ENCODE results near the gene PLEKHG3.
A peak's percentile ranks its signal among the peaks of the same experiment; 100 is the strongest.
"Not testable (repeated sequence)": the region's sequence is repeated elsewhere in the genome, so short reads cannot be mapped to it uniquely, and the experiment has no call there.

Gene PLEKHG3

DNA sequence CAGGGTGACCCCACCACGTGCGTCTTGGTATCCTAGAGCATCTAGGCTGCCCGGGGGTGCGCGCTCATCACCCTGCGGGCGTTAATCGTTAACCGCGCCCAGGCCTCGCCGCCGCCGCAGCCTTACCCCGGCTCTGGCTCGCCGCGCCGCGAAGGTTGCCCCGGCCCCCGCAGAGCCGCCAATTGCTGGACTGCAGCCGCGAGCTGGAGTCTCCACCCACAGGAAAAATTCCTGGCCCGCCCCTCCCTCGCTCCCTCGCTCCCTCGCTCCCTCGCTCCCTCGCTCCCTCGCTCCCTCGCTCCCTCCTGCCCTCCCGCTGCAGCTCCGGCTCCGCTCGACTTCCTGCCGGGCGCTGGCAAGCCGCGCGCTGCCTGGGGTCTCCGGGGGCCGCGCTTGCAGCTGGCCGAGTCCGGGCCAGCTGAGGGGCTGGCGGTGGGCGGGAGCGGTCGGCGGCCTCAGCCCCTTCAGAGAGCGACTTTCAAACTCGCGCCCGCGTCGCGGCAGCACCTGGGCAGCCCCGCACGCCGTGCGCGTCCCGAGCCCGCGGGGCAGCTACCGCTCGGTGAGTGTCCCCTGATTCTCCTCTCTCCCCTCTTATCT, at the start of gene PLEKHG3:
Gene PLEKHG3, plus strand, starts transcription at position 282 of the 600 bp plus-strand sequence. CDS start 23,208 bp downstream, outside the sequence.
- peak; percentile 87 for DNase-seq (ENCODE audit: low spot score)

DNA sequence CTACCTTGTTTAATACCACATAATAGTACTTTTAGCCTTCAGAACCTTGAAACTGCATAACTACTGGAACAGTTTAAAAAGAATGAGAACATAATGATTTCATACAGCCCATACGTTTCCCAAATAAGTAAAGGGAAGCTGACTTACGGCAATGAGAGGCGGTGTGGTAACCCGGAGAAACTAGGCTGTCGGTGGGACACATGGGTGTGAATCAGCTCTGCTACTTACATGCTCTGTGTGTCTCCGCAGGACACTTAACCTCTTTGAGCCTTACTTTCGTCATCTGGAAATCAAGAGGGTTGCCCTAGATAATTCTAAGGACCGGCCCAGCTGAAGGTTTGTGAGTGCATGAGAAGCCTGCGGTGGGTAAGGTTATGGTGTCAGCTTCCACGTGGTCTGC, 49.3 kb upstream of the PLEKHG3 start:
- DNase-seq (ENCODE audit: low spot score) = no peak

DNA sequence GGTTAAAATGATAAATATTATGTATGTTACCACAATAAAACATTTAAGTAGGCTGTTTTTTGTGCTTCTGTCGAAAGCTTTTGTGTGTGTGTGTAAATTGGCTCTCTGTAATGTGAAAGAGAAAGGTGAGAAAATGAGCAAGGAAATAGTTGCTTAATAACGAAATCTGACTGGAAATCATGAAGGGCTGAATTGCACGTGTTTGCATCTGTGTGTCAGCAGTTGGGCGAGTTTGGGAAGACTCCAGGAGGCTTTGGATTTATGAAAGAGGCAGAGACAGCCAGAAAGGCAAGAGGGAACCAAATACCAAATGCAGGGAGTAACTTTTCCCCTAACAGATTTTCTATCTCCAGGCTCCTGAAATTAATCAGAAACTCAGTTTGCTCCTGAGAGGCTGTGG, 47.2 kb upstream of the PLEKHG3 start:
- DNase-seq (ENCODE audit: low spot score) = peak; percentile 65

DNA sequence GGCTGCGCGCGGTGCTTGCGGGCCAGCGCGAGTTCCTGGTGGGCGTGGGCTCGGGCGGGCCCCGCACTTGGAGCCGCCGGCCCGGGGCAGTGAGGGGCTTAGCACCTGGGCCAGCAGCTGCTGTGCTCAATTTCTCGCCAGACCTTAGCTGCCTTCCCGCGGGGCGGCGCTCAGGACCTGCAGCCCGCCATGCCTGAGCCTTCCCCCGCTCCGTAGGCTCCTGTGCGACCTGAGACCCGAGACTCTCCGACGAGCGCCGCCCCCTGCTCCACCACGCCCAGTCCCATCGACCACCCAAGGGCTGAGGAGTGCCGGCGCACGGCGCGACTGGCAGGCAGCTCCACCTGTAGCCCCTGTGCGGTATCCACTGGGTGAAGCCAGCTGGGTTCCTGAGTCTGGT, 46.0 kb upstream of the PLEKHG3 start:
- no peak for DNase-seq (ENCODE audit: low spot score)

DNA sequence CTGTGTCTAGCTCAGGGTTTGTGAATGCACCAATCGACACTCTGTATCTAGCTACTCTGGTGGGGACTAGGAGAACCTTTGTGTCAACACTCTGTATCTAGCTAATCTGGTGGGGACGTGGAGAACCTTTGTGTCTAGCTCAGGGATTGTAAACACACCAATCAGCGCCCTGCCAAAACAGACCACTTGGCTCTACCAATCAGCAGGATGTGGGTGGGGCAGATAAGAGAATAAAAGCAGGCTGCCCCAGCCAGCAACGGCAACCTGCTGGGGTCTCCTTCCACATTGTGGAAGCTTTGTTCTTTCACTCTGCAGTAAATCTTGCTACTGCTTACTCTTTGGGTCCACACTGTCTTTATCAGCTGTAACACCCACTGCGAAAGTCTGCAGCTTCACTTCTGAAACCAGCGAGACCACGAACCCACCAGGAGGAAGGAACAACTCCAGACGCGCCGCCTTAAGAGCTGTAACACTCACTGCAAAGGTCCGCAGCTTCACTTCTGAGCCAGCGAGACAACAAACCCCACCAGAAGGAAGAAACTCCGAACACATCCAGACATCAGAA, 45.4 kb upstream of the PLEKHG3 start:
- DNase-seq (ENCODE audit: low spot score) = not testable (repeated sequence)

DNA sequence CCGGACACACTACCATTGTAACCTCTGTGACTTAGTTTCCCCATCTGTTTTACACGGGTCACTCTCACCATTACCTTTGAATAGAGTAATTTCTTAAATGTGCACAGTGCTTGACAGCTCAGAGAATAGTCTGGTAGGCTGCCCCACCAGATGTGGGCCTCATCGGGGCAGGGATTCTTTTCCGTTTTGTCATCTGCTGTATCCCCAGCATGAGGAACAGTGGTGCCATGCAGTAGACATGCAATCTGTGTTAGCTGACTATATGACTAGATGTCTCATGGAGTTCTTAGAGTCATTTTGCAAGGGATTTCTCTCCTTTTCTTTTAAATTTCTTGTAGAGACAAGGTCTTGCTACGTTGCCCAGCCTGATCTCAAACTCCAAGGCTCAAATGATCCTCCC, 44.9 kb upstream of the PLEKHG3 start:
- DNase-seq (ENCODE audit: low spot score) = no peak

DNA sequence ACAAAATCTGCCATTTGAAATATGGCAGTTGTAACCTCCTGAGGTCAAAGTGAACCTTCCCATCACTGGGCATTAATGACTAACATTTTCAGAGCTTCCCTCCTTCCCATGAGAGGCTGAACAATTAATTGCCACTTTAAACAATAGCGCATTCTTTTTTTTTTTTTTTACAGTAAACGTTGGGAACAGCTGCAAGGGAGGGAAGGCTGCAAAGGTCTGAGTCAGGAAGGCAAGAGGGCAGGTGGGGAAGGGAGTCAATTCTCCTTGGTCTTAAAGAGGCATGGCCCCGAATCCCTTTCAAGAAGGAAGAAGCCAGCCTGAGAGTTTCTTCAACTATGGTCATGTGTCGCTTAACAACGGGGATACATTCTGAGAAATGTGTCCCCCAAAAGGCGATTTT, 41.0 kb upstream of the PLEKHG3 start:
- no peak for DNase-seq (ENCODE audit: low spot score)

DNA sequence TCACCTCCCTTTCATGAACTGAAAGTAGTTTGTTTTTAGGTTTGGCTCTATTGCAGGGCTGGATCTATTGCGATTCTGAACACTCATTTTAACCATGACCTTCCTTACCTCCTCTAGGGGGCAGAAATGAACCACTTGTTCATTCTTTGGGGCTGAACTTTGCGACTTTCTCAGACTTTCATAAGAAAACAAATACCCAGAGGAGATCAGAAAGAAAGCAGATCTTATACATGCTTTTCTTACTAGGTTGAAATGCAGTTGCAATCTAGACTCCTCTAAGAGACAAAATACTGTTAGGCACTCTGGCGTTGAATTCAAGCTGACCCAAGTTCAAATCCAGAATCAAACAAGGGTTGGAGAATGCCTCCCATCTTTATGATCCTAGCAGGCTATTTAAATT, 32.6 kb upstream of the PLEKHG3 start:
- peak; percentile 70 for DNase-seq (ENCODE audit: low spot score)

DNA sequence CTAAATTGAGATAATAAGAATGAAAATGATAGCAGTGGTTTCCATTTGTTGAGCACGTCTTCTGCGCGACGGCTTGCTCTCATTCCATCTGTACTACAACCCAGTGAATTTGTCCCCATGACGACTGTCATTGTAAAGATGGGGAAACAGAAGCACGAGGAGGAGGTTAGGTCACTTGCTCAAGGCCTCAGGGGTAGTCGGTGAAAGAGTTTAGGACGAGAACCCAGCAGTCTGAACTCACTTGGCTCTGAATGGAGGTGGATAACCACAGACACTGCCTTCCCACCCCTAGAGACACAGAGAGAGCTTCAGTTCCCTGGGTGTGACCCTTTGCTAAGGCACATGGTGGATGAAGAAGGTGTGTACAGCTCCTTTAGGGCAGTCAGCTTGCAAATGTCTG, 30.9 kb upstream of the PLEKHG3 start:
- DNase-seq (ENCODE audit: low spot score) = no peak

DNA sequence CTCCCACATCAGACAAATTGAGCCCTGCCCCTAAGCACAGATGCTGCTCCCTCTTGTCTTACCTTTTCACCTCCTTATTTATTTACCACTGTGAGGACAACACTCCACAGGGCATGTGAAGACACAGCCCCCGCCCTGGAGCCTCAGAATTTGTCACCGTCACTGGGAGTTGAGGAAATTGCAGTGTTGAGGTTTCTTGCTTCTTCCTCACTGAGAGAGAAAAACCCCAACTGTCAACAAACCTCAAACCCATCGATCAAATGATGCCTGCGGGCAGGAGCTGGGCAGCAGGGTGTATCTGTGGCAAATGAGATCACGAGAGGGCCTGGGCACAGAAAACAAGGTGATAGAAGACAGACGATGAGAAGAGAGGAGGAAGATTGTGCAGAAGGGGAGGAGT, 30.5 kb upstream of the PLEKHG3 start:
- no peak for DNase-seq (ENCODE audit: low spot score)

DNA sequence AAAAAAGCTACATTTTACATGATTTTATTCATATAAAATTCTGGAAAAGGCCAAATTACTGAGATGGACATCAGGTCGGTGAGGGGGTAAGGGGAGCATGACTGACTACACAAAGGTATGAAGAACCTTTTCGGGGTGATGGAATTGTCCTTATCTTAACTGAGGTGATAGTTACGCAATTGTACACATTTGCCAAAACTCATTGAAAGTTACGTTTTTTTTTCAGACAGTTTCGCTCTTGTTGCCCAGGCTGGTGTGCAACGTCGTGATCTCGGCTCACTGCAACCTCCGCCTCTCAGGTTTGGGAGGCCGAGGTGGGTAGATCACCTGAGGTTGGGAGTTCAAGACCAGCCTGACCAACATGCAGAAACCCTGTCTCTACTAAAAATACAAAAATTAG, 29.4 kb upstream of the PLEKHG3 start:
- no peak for DNase-seq (ENCODE audit: low spot score)

DNA sequence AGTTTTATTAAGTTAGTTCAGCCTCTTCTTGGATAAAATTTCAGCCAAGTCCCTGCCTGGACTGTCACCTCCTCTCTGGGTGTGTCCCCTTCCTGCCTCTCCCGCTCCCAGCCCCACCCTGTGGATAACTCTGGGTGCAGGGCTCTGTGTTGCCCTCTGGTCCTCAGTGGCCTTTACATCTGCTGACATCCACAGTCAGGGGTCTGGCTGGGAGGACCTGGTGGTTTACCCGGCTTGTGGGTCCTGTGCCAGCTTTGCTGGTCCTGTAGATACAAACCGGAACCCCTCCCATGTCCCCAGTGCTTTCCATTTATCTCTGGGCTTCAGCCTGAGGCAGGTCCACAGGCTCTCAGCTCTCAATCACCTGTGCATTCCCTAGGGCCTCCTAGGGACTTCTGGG, 28.9 kb upstream of the PLEKHG3 start:
- no peak for DNase-seq (ENCODE audit: low spot score)

DNA sequence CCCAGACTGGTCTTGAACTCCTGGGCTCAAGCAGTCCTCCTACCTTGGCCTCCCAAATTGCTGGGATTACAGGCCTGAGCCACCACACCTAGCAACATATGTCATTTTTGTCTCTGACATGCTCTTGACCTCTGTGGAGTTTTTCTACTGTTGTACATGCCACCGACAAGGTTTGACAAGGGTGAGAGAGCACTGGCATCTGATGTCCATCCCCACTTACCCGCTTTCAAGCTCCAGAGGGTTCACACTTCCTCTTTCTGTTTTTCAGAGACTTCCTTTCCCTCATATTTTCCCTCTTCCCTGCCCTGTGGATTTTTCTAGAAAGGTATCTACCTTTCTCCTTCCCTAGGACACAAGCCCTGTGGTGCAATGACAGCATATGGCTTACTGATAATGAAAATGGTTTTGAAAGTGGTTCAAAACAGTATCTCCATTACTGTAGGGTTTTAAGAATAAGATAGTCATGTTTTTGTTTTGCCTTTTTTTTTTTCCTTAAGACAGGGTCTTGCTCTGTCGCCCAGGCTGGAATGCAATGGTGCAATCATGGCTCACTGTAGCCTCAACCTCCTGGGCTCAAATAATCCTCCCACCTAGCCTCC, 27.7 kb upstream of the PLEKHG3 start:
- DNase-seq (ENCODE audit: low spot score) = no peak

DNA sequence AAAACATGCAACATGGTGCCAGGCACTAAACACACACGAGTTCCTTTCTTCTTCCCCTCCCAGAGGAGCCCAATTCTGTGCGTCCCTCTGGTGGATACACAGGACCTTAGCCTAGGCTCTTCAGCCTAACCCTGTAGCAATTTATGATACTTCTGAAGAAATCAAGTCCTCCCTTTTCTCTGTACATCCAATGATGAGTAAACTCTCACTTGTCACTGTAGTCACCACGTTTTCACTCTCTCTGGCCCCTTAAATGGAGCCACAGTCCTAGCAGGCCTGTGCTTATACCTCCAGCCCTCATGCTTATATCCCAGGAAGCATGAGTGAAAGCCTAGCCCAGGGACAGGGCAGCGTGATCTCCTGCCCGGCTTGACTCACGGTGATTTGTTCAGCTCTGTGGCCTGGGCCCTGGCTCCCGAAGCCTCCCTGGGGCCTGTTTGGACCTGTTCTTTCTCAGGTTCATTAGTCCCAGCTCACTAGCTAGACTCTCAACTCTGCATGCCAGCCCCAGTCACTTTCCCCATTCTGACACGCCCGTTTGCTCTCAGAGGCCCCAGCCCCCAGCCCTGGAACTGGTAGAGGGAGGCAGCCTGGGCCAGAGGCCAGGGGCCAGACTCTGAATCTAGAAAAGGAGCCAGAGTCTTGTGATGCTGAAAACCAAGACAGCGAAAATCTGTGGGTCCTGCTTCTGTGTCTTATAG, 24.1 kb upstream of the PLEKHG3 start:
- DNase-seq (ENCODE audit: low spot score) = no peak

DNA sequence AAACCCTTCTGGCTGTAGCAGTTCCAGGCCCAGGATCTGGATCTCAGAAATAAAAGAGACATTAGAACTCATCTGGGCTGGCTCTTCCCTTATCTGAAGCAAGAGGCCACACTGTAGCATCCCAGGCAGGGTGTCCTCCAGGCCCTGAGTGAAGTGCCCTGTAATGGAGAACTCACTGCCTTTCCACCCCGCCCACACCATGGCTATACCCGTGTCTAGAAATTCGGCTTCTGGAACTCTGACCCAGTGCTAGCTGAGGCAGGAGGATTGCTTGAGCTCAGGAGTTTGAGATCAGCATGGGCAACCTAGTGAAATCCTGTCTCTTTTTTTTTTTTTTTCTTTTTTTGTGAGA, 23.5 kb upstream of the PLEKHG3 start:
- no peak for DNase-seq (ENCODE audit: low spot score)

DNA sequence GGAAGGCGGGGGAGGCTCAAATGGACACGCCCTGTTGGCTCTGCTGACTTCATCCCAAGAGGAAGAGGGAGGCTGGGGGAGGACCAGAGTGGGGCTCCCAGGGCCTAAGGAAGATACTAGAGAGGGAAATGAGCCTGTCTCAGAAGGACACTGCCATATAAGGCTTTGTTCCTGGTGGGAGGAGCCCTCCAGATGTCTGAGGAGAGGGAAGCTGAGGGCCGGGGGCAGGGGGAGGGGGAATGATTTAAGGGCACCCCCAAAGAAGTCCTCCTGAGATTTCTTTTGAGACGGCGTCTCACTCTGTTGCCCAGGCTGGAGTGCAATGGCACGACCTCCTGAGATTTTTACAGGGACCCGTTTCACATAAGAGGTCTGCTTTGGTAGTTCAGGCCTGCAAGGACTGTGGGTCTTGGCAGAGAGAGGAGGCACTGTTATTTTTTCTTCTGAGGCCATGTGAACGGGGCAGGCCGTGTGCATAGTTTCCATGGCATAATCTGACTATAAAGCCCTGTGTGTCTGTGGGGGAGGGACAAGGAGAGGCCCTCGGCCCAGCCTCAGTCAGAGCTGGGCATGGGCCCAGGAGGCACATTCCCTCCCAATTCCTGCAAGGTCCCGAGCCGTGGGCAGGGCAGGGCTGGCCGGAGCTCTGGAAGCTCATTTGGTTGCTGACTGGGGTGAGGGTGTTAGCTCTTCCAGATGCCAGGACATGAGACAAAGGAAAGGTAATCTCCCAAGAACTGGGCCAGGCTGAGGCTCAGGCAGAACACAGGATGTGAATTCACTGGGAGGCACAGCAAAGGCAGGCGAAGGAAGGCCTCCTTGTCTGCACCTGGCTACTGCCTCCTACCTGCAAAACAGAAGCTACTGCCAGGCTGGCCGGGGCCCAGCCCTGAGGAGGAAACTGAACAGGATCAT, 22.2 kb upstream of the PLEKHG3 start:
- DNase-seq (ENCODE audit: low spot score) = no peak

DNA sequence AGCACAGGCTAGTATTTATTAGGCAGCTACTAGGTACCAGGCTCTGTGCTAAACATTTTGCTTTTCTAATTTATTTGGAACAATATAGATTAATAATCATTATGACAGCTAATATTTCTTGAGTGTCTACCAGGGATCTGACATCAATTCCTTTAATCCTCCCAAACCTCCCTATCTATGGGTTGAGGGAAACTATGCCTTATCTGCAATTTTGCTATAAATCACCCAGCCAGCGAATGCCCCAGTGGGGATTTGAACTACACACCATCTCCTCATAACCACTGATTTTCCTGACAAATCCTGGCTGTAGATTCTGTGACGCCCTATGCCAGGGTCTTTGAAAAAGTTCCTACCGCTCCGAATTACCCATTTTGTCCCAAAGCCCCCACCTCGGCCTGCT, 21.4 kb upstream of the PLEKHG3 start:
- no peak for DNase-seq (ENCODE audit: low spot score)

DNA sequence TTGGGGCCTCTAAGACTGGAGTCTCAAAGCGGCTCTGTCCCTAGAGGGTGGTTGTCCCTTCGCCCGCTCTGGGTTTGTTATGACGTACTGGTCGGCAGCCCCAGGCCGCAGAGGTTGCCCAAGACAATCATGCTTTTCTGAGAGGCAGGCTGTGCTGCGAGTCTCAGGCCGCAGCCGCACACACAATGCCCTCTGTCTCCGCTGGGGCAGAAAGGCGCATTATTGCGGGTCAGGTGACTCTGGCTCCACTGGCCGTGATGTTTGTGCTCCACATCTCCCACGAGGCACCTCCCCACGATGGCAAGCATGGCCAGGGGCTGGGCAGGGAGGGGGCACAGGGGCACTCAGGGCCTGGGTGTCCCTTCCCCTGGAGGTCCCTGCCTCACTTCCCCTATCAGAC, 21.0 kb upstream of the PLEKHG3 start:
- no peak for DNase-seq (ENCODE audit: low spot score)

DNA sequence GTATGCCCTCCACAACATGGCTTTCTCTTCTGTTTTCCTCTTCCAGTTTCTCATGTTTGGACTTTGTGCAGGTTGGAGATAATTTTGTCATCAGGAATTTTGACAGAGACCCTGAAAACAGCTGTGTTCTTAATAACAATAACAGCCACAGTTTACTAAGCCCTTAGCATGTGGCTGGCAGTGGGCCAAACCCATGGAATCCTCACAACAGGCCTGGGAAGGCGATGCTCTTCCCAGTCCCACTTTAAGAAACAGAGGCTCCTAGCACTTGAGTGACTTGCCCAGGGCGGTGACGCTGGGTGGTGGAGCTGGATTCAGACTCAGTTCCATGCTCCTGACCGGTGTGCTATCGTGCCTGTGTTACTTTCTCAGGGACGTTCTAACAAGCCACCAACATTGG, 20.1 kb upstream of the PLEKHG3 start:
- DNase-seq (ENCODE audit: low spot score) = no peak

DNA sequence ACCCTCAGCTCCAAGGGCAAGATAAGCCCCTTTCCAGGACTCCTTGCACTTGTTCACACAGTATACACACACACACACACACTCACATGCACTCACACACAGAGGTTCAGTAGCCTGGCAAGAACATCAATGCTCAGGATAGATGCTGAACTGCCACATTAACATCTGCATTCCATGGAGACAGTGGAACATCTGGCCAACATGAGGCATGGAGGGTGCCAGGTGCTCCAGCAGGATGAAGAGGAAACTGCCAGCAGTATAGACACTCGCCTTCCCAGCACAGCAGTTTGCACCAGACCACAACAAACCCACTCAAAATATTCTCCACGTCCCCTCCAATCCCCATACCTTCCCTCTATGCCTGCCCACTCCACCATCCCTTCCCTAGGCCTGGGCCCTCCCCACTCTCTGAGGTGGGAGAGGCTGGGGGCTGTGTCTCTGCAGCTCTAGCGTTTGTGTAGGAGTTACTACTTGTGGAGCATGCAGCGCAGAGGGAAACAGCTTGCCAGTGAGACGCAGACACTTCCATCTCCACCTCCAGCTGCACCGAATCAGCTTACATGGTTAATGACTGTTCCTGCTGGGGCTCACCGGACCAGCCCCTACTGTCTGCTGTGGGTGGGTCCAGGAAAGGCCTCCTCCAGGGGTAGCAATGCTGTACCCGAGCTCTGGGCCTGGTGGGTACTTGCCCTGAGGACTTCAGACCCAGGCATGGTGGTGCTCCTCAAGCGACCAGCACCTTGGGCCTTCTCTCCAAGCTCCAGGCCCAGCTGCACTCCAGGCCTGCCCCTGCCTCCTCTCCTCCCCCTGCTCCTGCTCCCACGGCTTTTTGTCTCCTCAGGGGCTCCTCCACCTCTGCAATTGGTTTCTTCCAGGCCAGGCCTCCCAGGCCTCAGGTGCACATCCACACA, 18.6 kb upstream of the PLEKHG3 start:
- no peak for DNase-seq (ENCODE audit: low spot score)

DNA sequence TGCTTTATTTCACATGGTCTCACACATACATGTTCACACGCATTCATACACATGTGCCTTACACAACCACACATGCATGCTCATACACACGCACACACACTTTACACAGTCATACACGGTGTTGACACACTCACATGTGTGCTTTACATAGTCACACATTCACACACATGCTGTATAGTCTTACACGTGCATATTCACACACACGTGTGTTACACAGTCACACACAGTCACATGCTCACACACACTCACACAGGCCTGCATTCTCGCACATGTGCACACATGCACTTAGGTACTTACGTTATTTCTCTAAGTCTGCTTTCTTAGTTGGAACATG, 18.0 kb upstream of the PLEKHG3 start:
- no peak for DNase-seq (ENCODE audit: low spot score)
